ENCODE measurements around the gene GTPBP1. TPM values are rescaled to one million over a fixed set of nuclear protein-coding genes. Genes with fewer than 3 reads are reported as not detected.

GTPBP1 gene
- total and polyA plus RNA-seq, 2 donors (not counting 1 experiment from before 2014, with no cell fraction given): 77.8 to 174 TPM

GRCh38 chr22:38755911-38756532 lies 50.3 kb downstream of the GTPBP1 start, which contains the start of gene SUN2:
Gene SUN2 (minus strand): TSS chr22:38755998. CDS start chr22:38752628, 3,370 bp downstream.
- Histone ChIP-seq H3K4me1 (ENCODE audit: control insufficient read depth in 2 of 2, insufficient read depth in 2 of 2, low read length in 2 of 2) (peaks cover 63 to 82% of the 10 kb centered on the region in 2 donors), H3K9me3 (ENCODE audit: control extremely low read depth in 1 of 3, control insufficient read depth in 2 of 3, insufficient read depth in 1 of 3, low read length in 2 of 3) (peaks cover 0 to 8% (median 0%) of the 10 kb centered on the region in 3 donors), H3K4me2 (replicated peaks; ENCODE audit: low read depth, low read length, poor library complexity, severe bottlenecking) (peak within 1 kb of the TSS; percentile 96), H3K4me3 (ENCODE audit: control extremely low read depth in 1 of 5, extremely low read depth in 1 of 5, insufficient read depth in 1 of 5, low read depth in 2 of 5, low read length in 4 of 5) (peak within 1 kb of the TSS; percentile 59 to 97 (median 82)), H2AFZ (ENCODE audit: insufficient read depth, low read depth, low read length, poor library complexity, severe bottlenecking) (peak within 1 kb of the TSS; percentile 53), H3K9ac (ENCODE audit: low read length) (peak within 1 kb of the TSS; percentile 91), H3K27ac (ENCODE audit: low read length in 2 of 2) (peak within 1 kb of the TSS; percentile 71 to 81), H3K79me2 (ENCODE audit: control insufficient read depth, insufficient read depth, low read length) (peaks cover 40% of the 10 kb centered on the region), H3K36me3 (replicated peaks in 1 of 2; ENCODE audit: control extremely low read depth in 1 of 2, control insufficient read depth in 1 of 2, extremely low read depth in 1 of 2, insufficient read depth in 2 of 2, low read length in 1 of 2) (peaks cover 0 to 23% of the 10 kb centered on the region in 2 experiments), H4K20me1 (ENCODE audit: control insufficient read depth, insufficient read depth, low read length, poor library complexity, severe bottlenecking) (peaks cover 6% of the 10 kb centered on the region), H3K27me3 (replicated peaks in 1 of 4; ENCODE audit: control extremely low read depth in 1 of 4, control insufficient read depth in 3 of 4, insufficient read depth in 4 of 4, low read length in 3 of 4) (no peaks in the 10 kb centered on the region)
- POLR2A ChIA-PET: interaction anchor here (0.6 to 1.6 kb wide), 3 partner anchors 11 to 17 kb away, joined by 4 to 6 read pairs (median 6); no protein-coding TSS in a partner anchor
- H3K4me3 Mint-ChIP-seq: peak within 1 kb of the TSS; percentile 100
- intact Hi-C loops (cut with micrococcal nuclease): loop anchor here (1.0 to 10.0 kb wide), 7 partner anchors 38 to 1289 kb away; partner anchors contain the start of genes CBX6, DNAL4, GTPBP1 and NPTXR
- peaks cover 65% of the 10 kb centered on the region for H3K4me1 Mint-ChIP-seq
- peak within 1 kb of the TSS; percentile 99 for H3K27ac Mint-ChIP-seq
- peak; percentile 94 for DNase-seq
- under 1% methylated on average over 68 of the region's 68 CpGs for WGBS (ENCODE audit: insufficient coverage)
- TF ChIP-seq EZH2 (IDR thresholded peaks at IDR 0.05; ENCODE audit: borderline replicate concordance, insufficient read depth, low read depth, low read length, poor library complexity, severe bottlenecking): no peak
- TF ChIP-seq, protein P1, sequence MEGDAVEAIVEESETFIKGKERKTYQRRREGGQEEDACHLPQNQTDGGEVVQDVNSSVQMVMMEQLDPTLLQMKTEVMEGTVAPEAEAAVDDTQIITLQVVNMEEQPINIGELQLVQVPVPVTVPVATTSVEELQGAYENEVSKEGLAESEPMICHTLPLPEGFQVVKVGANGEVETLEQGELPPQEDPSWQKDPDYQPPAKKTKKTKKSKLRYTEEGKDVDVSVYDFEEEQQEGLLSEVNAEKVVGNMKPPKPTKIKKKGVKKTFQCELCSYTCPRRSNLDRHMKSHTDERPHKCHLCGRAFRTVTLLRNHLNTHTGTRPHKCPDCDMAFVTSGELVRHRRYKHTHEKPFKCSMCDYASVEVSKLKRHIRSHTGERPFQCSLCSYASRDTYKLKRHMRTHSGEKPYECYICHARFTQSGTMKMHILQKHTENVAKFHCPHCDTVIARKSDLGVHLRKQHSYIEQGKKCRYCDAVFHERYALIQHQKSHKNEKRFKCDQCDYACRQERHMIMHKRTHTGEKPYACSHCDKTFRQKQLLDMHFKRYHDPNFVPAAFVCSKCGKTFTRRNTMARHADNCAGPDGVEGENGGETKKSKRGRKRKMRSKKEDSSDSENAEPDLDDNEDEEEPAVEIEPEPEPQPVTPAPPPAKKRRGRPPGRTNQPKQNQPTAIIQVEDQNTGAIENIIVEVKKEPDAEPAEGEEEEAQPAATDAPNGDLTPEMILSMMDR (IDR thresholded peaks at IDR 0.05): no peak
- ATAC-seq (ENCODE audit: low read depth): peak; percentile 74
- H3K9me3 Mint-ChIP-seq (ENCODE audit: insufficient read depth): no peaks in the 10 kb centered on the region
- no peaks in the 10 kb centered on the region for H3K27me3 Mint-ChIP-seq
- CTCF ChIA-PET: interaction anchor here (0.8 to 1.9 kb wide), 3 partner anchors 10 to 74 kb away, joined by 3 to 8 read pairs (median 6); partner anchors contain the start of gene TOMM22
